GM23338 (cell line): ENCODE results near the gene MTHFD2L. TPM values are rescaled to one million over a fixed set of nuclear protein-coding genes. Genes with fewer than 3 reads are reported as not detected.
A peak's percentile ranks its signal among the peaks of the same experiment; 100 is the strongest.

Experiments used
- ATAC-seq: fragments of 200-7000 bp; cut with Tn5 transposase; 3 replicates; pipeline ENCODE4 v1.9.1; 2020
- DNase-seq: peaks from one replicate; pipeline ENCODE4 v3.0.0-alpha.2; 2015; ENCODE audit warnings: low spot score
- H2AFZ ChIP-seq: fragments of 200-600 bp; sonication (generic); 2 replicates; pipeline ENCODE4 v1.8.0; 2016; ENCODE audit warnings: antibody characterized with exemption, mild to moderate bottlenecking, moderate library complexity
- H3F3A ChIP-seq: fragments of 200-600 bp; sonication (generic); replicated peaks from 2 replicates; pipeline ENCODE4 v1.8.0; 2017; ENCODE audit warnings: antibody characterized with exemption, mixed run types, low read depth
- H3K27ac ChIP-seq: fragments of 200-600 bp; sonication (generic); 2 replicates; pipeline ENCODE4 v1.6.1; 2016; ENCODE audit warnings: low read depth
- H3K27me3 ChIP-seq: fragments of 200-600 bp; sonication (generic); 2 replicates; pipeline ENCODE4 v1.8.0; 2016; ENCODE audit warnings: mild to moderate bottlenecking, mixed run types, moderate library complexity; ENCODE audit not compliant: insufficient read depth
- H3K36me3 ChIP-seq: fragments of 200-600 bp; sonication (generic); 2 replicates; pipeline ENCODE4 v1.8.0; 2016; ENCODE audit warnings: mild to moderate bottlenecking; ENCODE audit not compliant: insufficient read depth
- H3K4me1 ChIP-seq: fragments of 200-600 bp; sonication (generic); 2 replicates; pipeline ENCODE4 v1.8.0; 2016; ENCODE audit warnings: mild to moderate bottlenecking, moderate library complexity; ENCODE audit not compliant: insufficient read depth
- H3K4me2 ChIP-seq: fragments of 200-600 bp; sonication (generic); 2 replicates; pipeline ENCODE4 v1.7.1; 2017; ENCODE audit warnings: mixed run types
- H3K4me3 ChIP-seq: fragments of 200-600 bp; sonication (generic); 2 replicates; pipeline ENCODE4 v1.6.1; 2016; ENCODE audit warnings: mixed run types
- H3K79me2 ChIP-seq: fragments of 200-600 bp; sonication (generic); replicated peaks from 2 replicates; pipeline ENCODE4 v1.8.0; 2017; ENCODE audit warnings: mild to moderate bottlenecking; ENCODE audit not compliant: insufficient read depth
- H3K9me2 ChIP-seq: fragments of 200-600 bp; sonication (generic); 2 replicates; pipeline ENCODE4 v1.8.0; 2017; ENCODE audit not compliant: insufficient read depth
- H4K20me1 ChIP-seq: fragments of 200-600 bp; sonication (generic); replicated peaks from 2 replicates; pipeline ENCODE4 v1.8.0; 2017; ENCODE audit warnings: mild to moderate bottlenecking; ENCODE audit not compliant: insufficient read depth
- H3K27ac Mint-ChIP-seq: 2 replicates; pipeline ENCODE4 v1.8.0; 2020; ENCODE audit warnings: inconsistent platforms, mild to moderate bottlenecking, moderate library complexity, mixed read lengths
- H3K27me3 Mint-ChIP-seq: 3 replicates; pipeline ENCODE4 v1.8.0; 2022; ENCODE audit warnings: low read depth, mild to moderate bottlenecking, moderate library complexity, mixed read lengths, inconsistent platforms; ENCODE audit not compliant: insufficient read depth, poor library complexity
- H3K36me3 Mint-ChIP-seq: 3 replicates; pipeline ENCODE4 v1.8.0; 2021; ENCODE audit warnings: low read depth, mild to moderate bottlenecking, inconsistent platforms, moderate library complexity, mixed read lengths
- H3K4me1 Mint-ChIP-seq: 3 replicates; pipeline ENCODE4 v1.8.0; 2020; ENCODE audit warnings: mild to moderate bottlenecking, inconsistent platforms, mixed read lengths
- H3K4me3 Mint-ChIP-seq: 3 replicates; pipeline ENCODE4 v1.8.0; 2021; ENCODE audit warnings: moderate library complexity, mild to moderate bottlenecking, inconsistent platforms, mixed read lengths
- H3K9me3 Mint-ChIP-seq: 3 replicates; pipeline ENCODE4 v1.8.0; 2020; ENCODE audit warnings: moderate library complexity, mild to moderate bottlenecking, inconsistent platforms, mixed read lengths
- CREB1 ChIP-seq: fragments of 250-450 bp; sonication (Bioruptor Pico); IDR thresholded peaks from 2 replicates; pipeline ENCODE4 v1.5.0; 2020; ENCODE audit warnings: low read depth, mild to moderate bottlenecking, moderate library complexity
- EZH2 ChIP-seq: fragments of 200-600 bp; sonication (generic); IDR thresholded peaks from one replicate; pipeline ENCODE4 v1.8.0; 2017; ENCODE audit warnings: antibody characterized with exemption, mild to moderate bottlenecking, low read depth; ENCODE audit not compliant: unreplicated experiment
- EZH2phosphoT487 ChIP-seq: fragments of 200-600 bp; sonication (generic); IDR thresholded peaks from one replicate; pipeline ENCODE4 v1.8.1; 2018; ENCODE audit warnings: antibody characterized with exemption; ENCODE audit not compliant: unreplicated experiment
- JUNB ChIP-seq: IDR thresholded peaks from one replicate; pipeline ENCODE4 v1.6.1; 2016; ENCODE audit warnings: antibody characterized with exemption; ENCODE audit not compliant: unreplicated experiment
- NANOG ChIP-seq: IDR thresholded peaks from 2 replicates; pipeline ENCODE4 v1.6.1; 2016; ENCODE audit warnings: antibody characterized with exemption, borderline replicate concordance
- POLR2AphosphoS5 ChIP-seq: IDR thresholded peaks from 2 replicates; pipeline ENCODE4 v1.6.1; 2016; ENCODE audit warnings: antibody characterized with exemption, low read depth
- STAT1 ChIP-seq: IDR thresholded peaks from one replicate; pipeline ENCODE4 v1.6.1; 2016; ENCODE audit warnings: antibody characterized with exemption; ENCODE audit not compliant: unreplicated experiment
- ZNF114 ChIP-seq: fragments of 250-450 bp; sonication (Bioruptor Pico); IDR thresholded peaks from 2 replicates; pipeline ENCODE4 v1.5.0; 2020; ENCODE audit warnings: mild to moderate bottlenecking, moderate library complexity
- ZNF331 ChIP-seq: fragments of 250-450 bp; sonication (Bioruptor Pico); IDR thresholded peaks from 2 replicates; pipeline ENCODE4 v1.5.0; 2020; ENCODE audit warnings: low read depth, mild to moderate bottlenecking, moderate library complexity
- polyA plus RNA-seq: library from polyadenylated mRNA; unstranded; fragments of >200 nt; fragmentation: Nextera tagmentation; extraction: Ambion mirVana; gene quantifications from 2 replicates; pipeline ENCODE4 v1.2.1, GENCODE V29; 2016
- total RNA-seq: library from RNA; depleted of rRNA; stranded (reverse); fragments of >200 nt; shearing (Covaris generic); gene quantifications from 2 replicates; pipeline ENCODE4 v1.2.3, GENCODE V29; 2014
- TF ChIP-seq, protein P1 (sequence below), 2 experiments: fragments of 200-600 bp in 1 of 2; sonication (generic) in 1 of 2; conservative IDR thresholded peaks; 2 replicates each; pipeline versions ENCODE4 v1.5.1 to v1.6.1; 2016 to 2017; ENCODE audit warnings: antibody characterized with exemption in 2 of 2, low read depth in 2 of 2, mild to moderate bottlenecking in 2 of 2, moderate library complexity in 1 of 2
- TF ChIP-seq, protein P2 (sequence below): fragments of 250-450 bp; sonication (Bioruptor Pico); IDR thresholded peaks from 2 replicates; pipeline ENCODE4 v1.5.0; 2020; ENCODE audit warnings: mild to moderate bottlenecking, moderate library complexity
- TF ChIP-seq, protein P3 (sequence below): IDR thresholded peaks from 2 replicates; pipeline ENCODE4 v1.6.1; 2016; ENCODE audit warnings: antibody characterized with exemption
- TF ChIP-seq, protein P4 (sequence below): IDR thresholded peaks from one replicate; pipeline ENCODE4 v1.6.1; 2018; ENCODE audit warnings: antibody characterized with exemption; ENCODE audit not compliant: unreplicated experiment

MTHFD2L gene
- total and polyA plus RNA-seq, 2 experiments from 2014 or later = 24.4 to 35.7 TPM

DNA sequence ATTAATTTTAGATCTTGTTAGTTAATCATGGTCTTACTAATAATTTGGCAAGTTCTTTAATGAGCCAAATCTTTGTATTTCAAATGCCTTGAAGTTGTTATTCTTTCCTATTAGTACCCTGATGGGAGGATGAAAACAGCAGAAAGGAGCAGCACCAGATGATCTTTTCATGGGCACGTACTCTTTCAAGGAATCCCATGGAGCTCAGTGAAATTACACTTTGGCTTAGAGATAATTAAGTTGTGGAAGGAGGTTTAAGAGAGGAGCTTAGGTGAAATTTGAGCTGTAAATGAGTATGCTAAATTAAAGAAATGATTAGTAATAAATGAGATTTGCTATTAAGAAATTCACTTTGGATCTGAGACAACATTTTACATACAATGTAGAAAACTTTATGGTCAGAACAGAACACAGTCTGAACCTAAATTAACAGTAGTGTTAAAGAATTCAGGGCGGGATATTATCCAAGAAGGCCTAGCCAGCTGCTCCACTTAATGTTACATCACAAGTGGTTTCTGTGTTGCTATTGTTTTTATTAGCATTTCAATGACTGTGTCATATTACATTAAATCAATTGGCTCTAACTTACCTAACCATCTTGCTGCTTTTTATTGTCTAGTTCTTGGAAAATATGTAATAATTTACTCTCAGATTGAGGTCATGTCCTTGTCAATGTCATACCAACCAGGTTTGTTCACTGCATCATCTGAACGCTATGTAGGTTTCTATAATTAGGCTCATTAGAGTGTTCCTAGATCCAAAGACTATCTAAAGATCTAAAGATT lies 3.9 kb downstream of the MTHFD2L start:
- peaks cover 31% of the 10 kb centered on the region; the same call in 2 of the 3 replicates for H3K36me3 Mint-ChIP-seq
- peak overlapping the region; percentile 61; the same call in 1 of the 2 replicates for H3K27ac Mint-ChIP-seq

More for the DNA sequence above, 3.9 kb downstream of the MTHFD2L start:
- no peaks in the 10 kb centered on the region; the same call in 1 of the 2 replicates for H3K36me3 ChIP-seq
- no peak overlapping the region for H2AFZ ChIP-seq
- H3K9me2 ChIP-seq = no peaks in the 10 kb centered on the region
- peaks cover 2% of the 10 kb centered on the region for H3K27me3 Mint-ChIP-seq
- no peak overlapping the region for H3K27ac ChIP-seq
- ATAC-seq (no peak), DNase-seq (no peak)
- peaks cover 62% of the 10 kb centered on the region for H3K79me2 ChIP-seq
- H3K4me2 ChIP-seq = no peak overlapping the region
- H3K27me3 ChIP-seq = no peaks in the 10 kb centered on the region
- no peak for TF ChIP-seq STAT1
- TF ChIP-seq, protein P1, sequence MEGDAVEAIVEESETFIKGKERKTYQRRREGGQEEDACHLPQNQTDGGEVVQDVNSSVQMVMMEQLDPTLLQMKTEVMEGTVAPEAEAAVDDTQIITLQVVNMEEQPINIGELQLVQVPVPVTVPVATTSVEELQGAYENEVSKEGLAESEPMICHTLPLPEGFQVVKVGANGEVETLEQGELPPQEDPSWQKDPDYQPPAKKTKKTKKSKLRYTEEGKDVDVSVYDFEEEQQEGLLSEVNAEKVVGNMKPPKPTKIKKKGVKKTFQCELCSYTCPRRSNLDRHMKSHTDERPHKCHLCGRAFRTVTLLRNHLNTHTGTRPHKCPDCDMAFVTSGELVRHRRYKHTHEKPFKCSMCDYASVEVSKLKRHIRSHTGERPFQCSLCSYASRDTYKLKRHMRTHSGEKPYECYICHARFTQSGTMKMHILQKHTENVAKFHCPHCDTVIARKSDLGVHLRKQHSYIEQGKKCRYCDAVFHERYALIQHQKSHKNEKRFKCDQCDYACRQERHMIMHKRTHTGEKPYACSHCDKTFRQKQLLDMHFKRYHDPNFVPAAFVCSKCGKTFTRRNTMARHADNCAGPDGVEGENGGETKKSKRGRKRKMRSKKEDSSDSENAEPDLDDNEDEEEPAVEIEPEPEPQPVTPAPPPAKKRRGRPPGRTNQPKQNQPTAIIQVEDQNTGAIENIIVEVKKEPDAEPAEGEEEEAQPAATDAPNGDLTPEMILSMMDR (conservative IDR thresholded peaks at IDR 0.05; ENCODE audit: low read depth in 2 of 2) = no peak
- TF ChIP-seq, protein P2, sequence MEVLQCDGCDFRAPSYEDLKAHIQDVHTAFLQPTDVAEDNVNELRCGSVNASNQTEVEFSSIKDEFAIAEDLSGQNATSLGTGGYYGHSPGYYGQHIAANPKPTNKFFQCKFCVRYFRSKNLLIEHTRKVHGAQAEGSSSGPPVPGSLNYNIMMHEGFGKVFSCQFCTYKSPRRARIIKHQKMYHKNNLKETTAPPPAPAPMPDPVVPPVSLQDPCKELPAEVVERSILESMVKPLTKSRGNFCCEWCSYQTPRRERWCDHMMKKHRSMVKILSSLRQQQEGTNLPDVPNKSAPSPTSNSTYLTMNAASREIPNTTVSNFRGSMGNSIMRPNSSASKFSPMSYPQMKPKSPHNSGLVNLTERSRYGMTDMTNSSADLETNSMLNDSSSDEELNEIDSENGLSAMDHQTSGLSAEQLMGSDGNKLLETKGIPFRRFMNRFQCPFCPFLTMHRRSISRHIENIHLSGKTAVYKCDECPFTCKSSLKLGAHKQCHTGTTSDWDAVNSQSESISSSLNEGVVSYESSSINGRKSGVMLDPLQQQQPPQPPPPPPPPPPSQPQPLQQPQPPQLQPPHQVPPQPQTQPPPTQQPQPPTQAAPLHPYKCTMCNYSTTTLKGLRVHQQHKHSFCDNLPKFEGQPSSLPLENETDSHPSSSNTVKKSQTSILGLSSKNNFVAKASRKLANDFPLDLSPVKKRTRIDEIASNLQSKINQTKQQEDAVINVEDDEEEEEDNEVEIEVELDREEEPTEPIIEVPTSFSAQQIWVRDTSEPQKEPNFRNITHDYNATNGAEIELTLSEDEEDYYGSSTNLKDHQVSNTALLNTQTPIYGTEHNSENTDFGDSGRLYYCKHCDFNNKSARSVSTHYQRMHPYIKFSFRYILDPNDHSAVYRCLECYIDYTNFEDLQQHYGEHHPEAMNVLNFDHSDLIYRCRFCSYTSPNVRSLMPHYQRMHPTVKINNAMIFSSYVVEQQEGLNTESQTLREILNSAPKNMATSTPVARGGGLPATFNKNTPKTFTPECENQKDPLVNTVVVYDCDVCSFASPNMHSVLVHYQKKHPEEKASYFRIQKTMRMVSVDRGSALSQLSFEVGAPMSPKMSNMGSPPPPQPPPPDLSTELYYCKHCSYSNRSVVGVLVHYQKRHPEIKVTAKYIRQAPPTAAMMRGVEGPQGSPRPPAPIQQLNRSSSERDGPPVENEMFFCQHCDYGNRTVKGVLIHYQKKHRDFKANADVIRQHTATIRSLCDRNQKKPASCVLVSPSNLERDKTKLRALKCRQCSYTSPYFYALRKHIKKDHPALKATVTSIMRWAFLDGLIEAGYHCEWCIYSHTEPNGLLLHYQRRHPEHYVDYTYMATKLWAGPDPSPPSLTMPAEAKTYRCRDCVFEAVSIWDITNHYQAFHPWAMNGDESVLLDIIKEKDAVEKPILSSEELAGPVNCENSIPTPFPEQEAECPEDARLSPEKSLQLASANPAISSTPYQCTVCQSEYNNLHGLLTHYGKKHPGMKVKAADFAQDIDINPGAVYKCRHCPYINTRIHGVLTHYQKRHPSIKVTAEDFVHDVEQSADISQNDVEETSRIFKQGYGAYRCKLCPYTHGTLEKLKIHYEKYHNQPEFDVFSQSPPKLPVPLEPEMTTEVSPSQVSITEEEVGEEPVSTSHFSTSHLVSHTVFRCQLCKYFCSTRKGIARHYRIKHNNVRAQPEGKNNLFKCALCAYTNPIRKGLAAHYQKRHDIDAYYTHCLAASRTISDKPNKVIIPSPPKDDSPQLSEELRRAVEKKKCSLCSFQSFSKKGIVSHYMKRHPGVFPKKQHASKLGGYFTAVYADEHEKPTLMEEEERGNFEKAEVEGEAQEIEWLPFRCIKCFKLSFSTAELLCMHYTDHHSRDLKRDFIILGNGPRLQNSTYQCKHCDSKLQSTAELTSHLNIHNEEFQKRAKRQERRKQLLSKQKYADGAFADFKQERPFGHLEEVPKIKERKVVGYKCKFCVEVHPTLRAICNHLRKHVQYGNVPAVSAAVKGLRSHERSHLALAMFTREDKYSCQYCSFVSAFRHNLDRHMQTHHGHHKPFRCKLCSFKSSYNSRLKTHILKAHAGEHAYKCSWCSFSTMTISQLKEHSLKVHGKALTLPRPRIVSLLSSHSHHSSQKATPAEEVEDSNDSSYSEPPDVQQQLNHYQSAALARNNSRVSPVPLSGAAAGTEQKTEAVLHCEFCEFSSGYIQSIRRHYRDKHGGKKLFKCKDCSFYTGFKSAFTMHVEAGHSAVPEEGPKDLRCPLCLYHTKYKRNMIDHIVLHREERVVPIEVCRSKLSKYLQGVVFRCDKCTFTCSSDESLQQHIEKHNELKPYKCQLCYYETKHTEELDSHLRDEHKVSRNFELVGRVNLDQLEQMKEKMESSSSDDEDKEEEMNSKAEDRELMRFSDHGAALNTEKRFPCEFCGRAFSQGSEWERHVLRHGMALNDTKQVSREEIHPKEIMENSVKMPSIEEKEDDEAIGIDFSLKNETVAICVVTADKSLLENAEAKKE (CRISPR knock-in tag) = no peak
- TF ChIP-seq EZH2phosphoT487 = no peak
- TF ChIP-seq, protein P3, sequence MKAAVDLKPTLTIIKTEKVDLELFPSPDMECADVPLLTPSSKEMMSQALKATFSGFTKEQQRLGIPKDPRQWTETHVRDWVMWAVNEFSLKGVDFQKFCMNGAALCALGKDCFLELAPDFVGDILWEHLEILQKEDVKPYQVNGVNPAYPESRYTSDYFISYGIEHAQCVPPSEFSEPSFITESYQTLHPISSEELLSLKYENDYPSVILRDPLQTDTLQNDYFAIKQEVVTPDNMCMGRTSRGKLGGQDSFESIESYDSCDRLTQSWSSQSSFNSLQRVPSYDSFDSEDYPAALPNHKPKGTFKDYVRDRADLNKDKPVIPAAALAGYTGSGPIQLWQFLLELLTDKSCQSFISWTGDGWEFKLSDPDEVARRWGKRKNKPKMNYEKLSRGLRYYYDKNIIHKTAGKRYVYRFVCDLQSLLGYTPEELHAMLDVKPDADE = no peak
- TF ChIP-seq, protein P4, sequence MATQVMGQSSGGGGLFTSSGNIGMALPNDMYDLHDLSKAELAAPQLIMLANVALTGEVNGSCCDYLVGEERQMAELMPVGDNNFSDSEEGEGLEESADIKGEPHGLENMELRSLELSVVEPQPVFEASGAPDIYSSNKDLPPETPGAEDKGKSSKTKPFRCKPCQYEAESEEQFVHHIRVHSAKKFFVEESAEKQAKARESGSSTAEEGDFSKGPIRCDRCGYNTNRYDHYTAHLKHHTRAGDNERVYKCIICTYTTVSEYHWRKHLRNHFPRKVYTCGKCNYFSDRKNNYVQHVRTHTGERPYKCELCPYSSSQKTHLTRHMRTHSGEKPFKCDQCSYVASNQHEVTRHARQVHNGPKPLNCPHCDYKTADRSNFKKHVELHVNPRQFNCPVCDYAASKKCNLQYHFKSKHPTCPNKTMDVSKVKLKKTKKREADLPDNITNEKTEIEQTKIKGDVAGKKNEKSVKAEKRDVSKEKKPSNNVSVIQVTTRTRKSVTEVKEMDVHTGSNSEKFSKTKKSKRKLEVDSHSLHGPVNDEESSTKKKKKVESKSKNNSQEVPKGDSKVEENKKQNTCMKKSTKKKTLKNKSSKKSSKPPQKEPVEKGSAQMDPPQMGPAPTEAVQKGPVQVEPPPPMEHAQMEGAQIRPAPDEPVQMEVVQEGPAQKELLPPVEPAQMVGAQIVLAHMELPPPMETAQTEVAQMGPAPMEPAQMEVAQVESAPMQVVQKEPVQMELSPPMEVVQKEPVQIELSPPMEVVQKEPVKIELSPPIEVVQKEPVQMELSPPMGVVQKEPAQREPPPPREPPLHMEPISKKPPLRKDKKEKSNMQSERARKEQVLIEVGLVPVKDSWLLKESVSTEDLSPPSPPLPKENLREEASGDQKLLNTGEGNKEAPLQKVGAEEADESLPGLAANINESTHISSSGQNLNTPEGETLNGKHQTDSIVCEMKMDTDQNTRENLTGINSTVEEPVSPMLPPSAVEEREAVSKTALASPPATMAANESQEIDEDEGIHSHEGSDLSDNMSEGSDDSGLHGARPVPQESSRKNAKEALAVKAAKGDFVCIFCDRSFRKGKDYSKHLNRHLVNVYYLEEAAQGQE = no peak
- TF ChIP-seq ZNF114 (CRISPR knock-in tag) = no peak
- no peak for TF ChIP-seq JUNB
- no peak for TF ChIP-seq EZH2
- TF ChIP-seq ZNF331 (CRISPR knock-in tag) = no peak
- TF ChIP-seq NANOG = no peak
- TF ChIP-seq CREB1 (CRISPR knock-in tag) = no peak
- no peak for TF ChIP-seq POLR2AphosphoS5
- peaks cover 6% of the 10 kb centered on the region for H4K20me1 ChIP-seq
- H3K9me3 Mint-ChIP-seq = no peaks in the 10 kb centered on the region
- no peak overlapping the region for H3K4me3 ChIP-seq
- no peaks in the 10 kb centered on the region for H3F3A ChIP-seq
- H3K4me1 Mint-ChIP-seq = peaks cover 30% of the 10 kb centered on the region
- H3K4me3 Mint-ChIP-seq = no peak overlapping the region
- H3K4me1 ChIP-seq = peaks cover 27% of the 10 kb centered on the region
